H4 (cell line): Measurements from ENCODE around the gene BMP10. TPM values are rescaled to one million over a fixed set of nuclear protein-coding genes. Genes with fewer than 3 reads are reported as not detected.

Experiments used
- DNase-seq: peaks from one replicate; pipeline ENCODE4 v3.0.0-alpha.2; 2015; ENCODE audit warnings: low spot score
- total RNA-seq: library from RNA; depleted of rRNA; stranded (reverse); fragments of >200 nt; shearing (Covaris generic); gene quantifications from 2 replicates; pipeline ENCODE4 v1.2.3, GENCODE V29; 2014; rRNA removed

Gene BMP10
- total RNA-seq, 1 experiment from 2014 or later = not detected

GRCh38 chr2:68819556-68819955 is 51.6 kb downstream of the BMP10 start:
- DNase-seq = no peak

GRCh38 chr2:68817306-68817705 is 53.9 kb downstream of the BMP10 start:
- DNase-seq = no peak

Other genes with a start within 250 kb of the BMP10 start
- not detected in 2 replicates for gene PROKR1, start 227.8 kb downstream of the BMP10 start, total RNA-seq
- 0.49 and 0.56 TPM in 2 replicates for gene ARHGAP25, start 136.6 kb downstream of the BMP10 start, total RNA-seq
- gene GKN2, start 81.5 kb upstream of the BMP10 start, total RNA-seq = not detected in 2 replicates
- not detected in 2 replicates for gene GKN1, start 103.2 kb upstream of the BMP10 start, total RNA-seq
- gene ANTXR1, start 141.8 kb upstream of the BMP10 start, total RNA-seq = 27.4 and 34.5 TPM in 2 replicates